ENCODE data around the gene CD247. TPM values are rescaled to one million over a fixed set of nuclear protein-coding genes. Genes with fewer than 3 reads are reported as not detected.

CD247 gene
- total RNA-seq, 2 donors from 2014 or later = 2.6 to 4.9 TPM

- Histone ChIP-seq H3K4me3 (no peak overlapping the region), H3K27ac (no peak overlapping the region), H3K4me1 (no peaks in the 10 kb centered on the region), H3K9ac (ENCODE audit: low read depth in 2 of 2, low read length in 2 of 2) (no peak overlapping the region), H3K27me3 (no peaks in the 10 kb centered on the region), H3K9me3 (no peaks in the 10 kb centered on the region), H3K36me3 (no peaks in the 10 kb centered on the region)
- no peak for TF ChIP-seq CTCF (IDR thresholded peaks at IDR 0.05)
- intact Hi-C loops (cut with DNase I) = no loop called here
- DNase-seq = no peak
Observed at GRCh38 chr1:167456524-167456923, 61.8 kb downstream of the CD247 start.

- Histone ChIP-seq H3K4me3 (peak overlapping the region; percentile 59), H3K9me3 (no peaks in the 10 kb centered on the region), H3K36me3 (no peaks in the 10 kb centered on the region), H3K27me3 (no peaks in the 10 kb centered on the region), H3K9ac (ENCODE audit: low read depth in 2 of 2, low read length in 2 of 2) (peak overlapping the region; percentile 62 to 96), H3K4me1 (no peaks in the 10 kb centered on the region), H3K27ac (peak overlapping the region; percentile 60)
- TF ChIP-seq CTCF (IDR thresholded peaks at IDR 0.05) = no peak
- no peak for DNase-seq
- intact Hi-C loops (cut with DNase I) = no loop called here
Observed at GRCh38 chr1:167455786-167456446, 62.4 kb downstream of the CD247 start.

- intact Hi-C loops (cut with DNase I) = no loop called here
- TF ChIP-seq CTCF (IDR thresholded peaks at IDR 0.05) = no peak
- no peaks in the 10 kb centered on the region for H3K9me3 ChIP-seq
- DNase-seq = peak; percentile 68
- peak overlapping the region; percentile 60 for H3K27ac ChIP-seq
- H3K4me3 ChIP-seq = peak overlapping the region; percentile 59
- H3K9ac ChIP-seq (ENCODE audit: low read depth in 2 of 2, low read length in 2 of 2) = peak overlapping the region; percentile 70 to 96
- no peaks in the 10 kb centered on the region for H3K4me1 ChIP-seq
- no peaks in the 10 kb centered on the region for H3K36me3 ChIP-seq
- H3K27me3 ChIP-seq = no peaks in the 10 kb centered on the region
Observed at GRCh38 chr1:167454894-167455785, 63.2 kb downstream of the CD247 start.

- Histone ChIP-seq H3K9ac (ENCODE audit: low read depth in 2 of 2, low read length in 2 of 2) (peak overlapping the region; percentile 70 to 96), H3K27ac (peak overlapping the region; percentile 60), H3K4me1 (no peaks in the 10 kb centered on the region), H3K36me3 (no peaks in the 10 kb centered on the region), H3K27me3 (no peaks in the 10 kb centered on the region), H3K9me3 (no peaks in the 10 kb centered on the region), H3K4me3 (peak overlapping the region; percentile 59)
- no peak for TF ChIP-seq CTCF (IDR thresholded peaks at IDR 0.05)
- intact Hi-C loops (cut with DNase I) = no loop called here
- no peak for DNase-seq
Observed at GRCh38 chr1:167454304-167454893, 63.9 kb downstream of the CD247 start.

GRCh38 chr1:167453123-167453522 is 65.2 kb downstream of the CD247 start:
- Histone ChIP-seq H3K9ac (ENCODE audit: low read depth in 2 of 2, low read length in 2 of 2) (no peak overlapping the region), H3K9me3 (no peaks in the 10 kb centered on the region), H3K4me1 (no peaks in the 10 kb centered on the region), H3K27me3 (no peaks in the 10 kb centered on the region), H3K27ac (no peak overlapping the region), H3K36me3 (no peaks in the 10 kb centered on the region), H3K4me3 (no peak overlapping the region)
- intact Hi-C loops (cut with DNase I) = no loop called here
- TF ChIP-seq CTCF (IDR thresholded peaks at IDR 0.05) = no peak
- DNase-seq = no peak

Measured in colonic mucosa (tissue), 4 donors.